ENCODE results near the gene WNT2.

Gene WNT2

DNA sequence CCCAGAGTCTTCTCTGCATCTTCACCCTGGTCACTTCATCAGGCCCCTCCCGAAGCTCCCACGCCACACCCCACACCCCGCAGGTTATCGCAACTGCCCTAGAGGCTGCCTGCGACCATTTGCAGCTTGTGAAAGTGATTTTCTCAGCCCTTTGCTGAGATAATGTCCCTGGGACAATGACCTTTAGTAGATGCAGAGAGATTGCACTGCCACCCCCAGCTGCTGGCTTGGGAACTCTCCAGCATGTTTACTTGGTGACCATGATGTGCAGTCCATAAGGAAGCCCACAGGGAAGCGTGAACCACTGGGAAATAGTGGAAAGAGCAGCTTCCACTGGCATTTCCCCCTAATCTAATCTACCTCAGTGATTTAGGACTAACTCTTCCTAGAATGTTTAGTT is 97.3 kb downstream of the WNT2 start:
- no peak for DNase-seq (ENCODE audit: low read depth)
- TF ChIP-seq, protein P1, sequence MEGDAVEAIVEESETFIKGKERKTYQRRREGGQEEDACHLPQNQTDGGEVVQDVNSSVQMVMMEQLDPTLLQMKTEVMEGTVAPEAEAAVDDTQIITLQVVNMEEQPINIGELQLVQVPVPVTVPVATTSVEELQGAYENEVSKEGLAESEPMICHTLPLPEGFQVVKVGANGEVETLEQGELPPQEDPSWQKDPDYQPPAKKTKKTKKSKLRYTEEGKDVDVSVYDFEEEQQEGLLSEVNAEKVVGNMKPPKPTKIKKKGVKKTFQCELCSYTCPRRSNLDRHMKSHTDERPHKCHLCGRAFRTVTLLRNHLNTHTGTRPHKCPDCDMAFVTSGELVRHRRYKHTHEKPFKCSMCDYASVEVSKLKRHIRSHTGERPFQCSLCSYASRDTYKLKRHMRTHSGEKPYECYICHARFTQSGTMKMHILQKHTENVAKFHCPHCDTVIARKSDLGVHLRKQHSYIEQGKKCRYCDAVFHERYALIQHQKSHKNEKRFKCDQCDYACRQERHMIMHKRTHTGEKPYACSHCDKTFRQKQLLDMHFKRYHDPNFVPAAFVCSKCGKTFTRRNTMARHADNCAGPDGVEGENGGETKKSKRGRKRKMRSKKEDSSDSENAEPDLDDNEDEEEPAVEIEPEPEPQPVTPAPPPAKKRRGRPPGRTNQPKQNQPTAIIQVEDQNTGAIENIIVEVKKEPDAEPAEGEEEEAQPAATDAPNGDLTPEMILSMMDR (conservative IDR thresholded peaks at IDR 0.05; ENCODE audit: low read depth, low read length): no peak
- no peak overlapping the region for H3K4me3 ChIP-seq (ENCODE audit: low read depth, low read length)

Data from choroid plexus epithelial cell (primary cell).